Kidney (tissue), 14 donors: ENCODE data around the gene WWOX. TPM values are rescaled to one million over a fixed set of nuclear protein-coding genes. Genes with fewer than 3 reads are reported as not detected.

Experiments
- DNase-seq, 5 donors: peaks; one replicate each; pipeline ENCODE4 v3.0.0-alpha.2; 2013 to 2020
- FAIRE-seq: peaks from 2 replicates; lab custom pipeline; 2012; peaks lifted over from hg19 to GRCh38; lab: Jason Lieb, UNC
- H3K27ac ChIP-seq, 2 donors: one replicate each; pipeline ENCODE4 v1.7.0; 2013; ENCODE audit warnings: low read depth in 2 of 2, low read length in 2 of 2, inconsistent platforms in 1 of 2
- H3K27me3 ChIP-seq: one replicate; pipeline ENCODE4 v1.7.1; 2013; ENCODE audit warnings: low read length, inconsistent platforms; ENCODE audit not compliant: control insufficient read depth, insufficient read depth
- H3K36me3 ChIP-seq, 3 donors: one replicate each; pipeline versions ENCODE4 v1.7.0 to v1.7.1; 2013; ENCODE audit warnings: low read length in 3 of 3, control low read depth in 1 of 3, inconsistent platforms in 1 of 3; ENCODE audit not compliant: insufficient read depth in 3 of 3, control insufficient read depth in 2 of 3
- H3K4me1 ChIP-seq, 3 donors: one replicate each; pipeline versions ENCODE4 v1.7.0 to v1.7.1; 2013; ENCODE audit warnings: low read length in 3 of 3, inconsistent platforms in 1 of 3, low read depth in 1 of 3; ENCODE audit not compliant: control insufficient read depth in 2 of 3, insufficient read depth in 2 of 3
- H3K4me3 ChIP-seq, 3 donors: one replicate each; pipeline versions ENCODE4 v1.7.0 to v1.8.1; 2013; ENCODE audit warnings: low read length in 3 of 3, control low read depth in 1 of 3, inconsistent platforms in 1 of 3
- H3K9ac ChIP-seq, 3 donors: one replicate each; pipeline versions ENCODE4 v1.7.0 to v1.7.1; 2013; ENCODE audit warnings: low read length in 3 of 3, control low read depth in 1 of 3, inconsistent platforms in 1 of 3
- H3K9me3 ChIP-seq, 3 donors: one replicate each; pipeline versions ENCODE4 v1.7.0 to v1.7.1; 2013; ENCODE audit warnings: low read length in 3 of 3, control low read depth in 1 of 3, inconsistent platforms in 1 of 3; ENCODE audit not compliant: control insufficient read depth in 2 of 3, insufficient read depth in 1 of 3
- intact Hi-C: fragments of 100-400 bp; cut with DNase I; formaldehyde crosslinking; loops from one replicate; pipeline ENCODE4 v1.11.1; 2022
- polyA plus RNA-seq: library from polyadenylated mRNA; stranded (reverse); fragments of 350-450 nt; fragmentation: Illumina TruSeq; extraction: RNeasy Lipid Tissue Mini Kit (QIAGEN cat#74804); gene quantifications from one replicate; pipeline ENCODE4 v1.2.3, GENCODE V29; 2014; ENCODE audit warnings: low read depth, low replicate concordance; ENCODE audit not compliant: insufficient read depth
- total RNA-seq: library from RNA; stranded (reverse); fragmentation: NEBNext Ultra II Directional; extraction: Animal tissue kit (Norgen Biotek cat#: 25700); gene quantifications from one replicate; pipeline ENCODE4 v1.2.1, GENCODE V29; 2021
- TF ChIP-seq, protein P1 (sequence below): IDR thresholded peaks from 3 replicates; pipeline ENCODE4 v1.5.1; 2012; ENCODE audit warnings: mild to moderate bottlenecking, moderate library complexity, borderline replicate concordance; ENCODE audit not compliant: insufficient read depth; ENCODE audit errors: extremely low read depth
- donor health status: control.
- donor health status: control.
- donor health status: control.
- donor health status: control.
- donor health status: control.
- donor health status: DM: yes; HTN: yes; CAD: no.
- donor health status: Normal renal cell carcinoma (clear cell type).

WWOX gene
- total and polyA plus RNA-seq, 2 donors from 2014 or later = 22.5 to 30.3 TPM

DNA sequence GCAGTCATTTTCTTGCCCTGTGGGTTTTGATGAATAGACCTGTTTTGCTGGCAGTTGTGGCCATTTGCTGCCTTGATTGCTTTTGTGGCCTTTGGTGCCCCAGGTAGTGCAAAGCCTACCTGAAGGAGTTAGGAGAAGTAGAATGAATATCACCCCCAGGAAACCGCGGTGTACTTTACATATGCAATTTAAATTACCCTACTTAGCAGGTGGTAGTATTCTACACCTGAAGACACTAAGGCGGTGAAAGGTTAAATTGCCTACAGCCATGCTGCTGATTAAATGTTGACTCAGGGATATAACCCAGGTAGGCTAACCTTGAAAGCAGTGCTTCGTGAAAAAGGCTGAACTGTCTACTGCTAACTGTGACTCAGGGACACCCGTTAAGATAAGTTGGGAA, 27.2 kb upstream of the WWOX start:
- Histone ChIP-seq H3K27ac (no peak overlapping the region), H3K4me3 (no peak overlapping the region), H3K9ac (no peak overlapping the region), H3K4me1 (no peaks in the 10 kb centered on the region), H3K27me3 (no peaks in the 10 kb centered on the region), H3K9me3 (no peaks in the 10 kb centered on the region), H3K36me3 (no peaks in the 10 kb centered on the region)
- intact Hi-C loops = no loop called here
- TF ChIP-seq, protein P1, sequence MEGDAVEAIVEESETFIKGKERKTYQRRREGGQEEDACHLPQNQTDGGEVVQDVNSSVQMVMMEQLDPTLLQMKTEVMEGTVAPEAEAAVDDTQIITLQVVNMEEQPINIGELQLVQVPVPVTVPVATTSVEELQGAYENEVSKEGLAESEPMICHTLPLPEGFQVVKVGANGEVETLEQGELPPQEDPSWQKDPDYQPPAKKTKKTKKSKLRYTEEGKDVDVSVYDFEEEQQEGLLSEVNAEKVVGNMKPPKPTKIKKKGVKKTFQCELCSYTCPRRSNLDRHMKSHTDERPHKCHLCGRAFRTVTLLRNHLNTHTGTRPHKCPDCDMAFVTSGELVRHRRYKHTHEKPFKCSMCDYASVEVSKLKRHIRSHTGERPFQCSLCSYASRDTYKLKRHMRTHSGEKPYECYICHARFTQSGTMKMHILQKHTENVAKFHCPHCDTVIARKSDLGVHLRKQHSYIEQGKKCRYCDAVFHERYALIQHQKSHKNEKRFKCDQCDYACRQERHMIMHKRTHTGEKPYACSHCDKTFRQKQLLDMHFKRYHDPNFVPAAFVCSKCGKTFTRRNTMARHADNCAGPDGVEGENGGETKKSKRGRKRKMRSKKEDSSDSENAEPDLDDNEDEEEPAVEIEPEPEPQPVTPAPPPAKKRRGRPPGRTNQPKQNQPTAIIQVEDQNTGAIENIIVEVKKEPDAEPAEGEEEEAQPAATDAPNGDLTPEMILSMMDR = no peak
- FAIRE-seq (no peak), DNase-seq (no peak)

DNA sequence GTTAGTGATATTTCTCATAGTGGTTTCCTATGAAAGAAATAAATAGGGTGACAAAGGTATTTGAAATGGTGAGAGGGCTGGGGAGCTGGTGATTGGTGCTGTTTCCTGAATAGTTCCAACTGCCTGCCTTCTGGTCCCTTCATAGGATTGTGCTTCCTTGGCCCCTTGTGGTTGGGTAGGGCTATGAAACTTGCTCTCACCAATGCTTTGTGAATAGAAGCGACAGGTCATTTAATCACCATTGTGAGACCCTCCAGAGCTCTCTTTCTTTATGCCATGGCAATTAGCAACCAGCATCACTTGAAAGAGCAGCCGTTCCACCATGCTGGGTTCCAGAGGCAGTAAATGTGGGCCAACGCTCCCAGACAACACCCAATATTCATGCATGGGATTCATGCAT, 23.7 kb upstream of the WWOX start:
- no peak for DNase-seq
- Histone ChIP-seq H3K9ac (no peak overlapping the region), H3K36me3 (no peaks in the 10 kb centered on the region), H3K4me3 (no peak overlapping the region), H3K27me3 (no peaks in the 10 kb centered on the region), H3K9me3 (no peaks in the 10 kb centered on the region), H3K4me1 (no peaks in the 10 kb centered on the region), H3K27ac (no peak overlapping the region)
- FAIRE-seq = no peak
- TF ChIP-seq, protein P1 = no peak
- intact Hi-C loops = no loop called here

DNA sequence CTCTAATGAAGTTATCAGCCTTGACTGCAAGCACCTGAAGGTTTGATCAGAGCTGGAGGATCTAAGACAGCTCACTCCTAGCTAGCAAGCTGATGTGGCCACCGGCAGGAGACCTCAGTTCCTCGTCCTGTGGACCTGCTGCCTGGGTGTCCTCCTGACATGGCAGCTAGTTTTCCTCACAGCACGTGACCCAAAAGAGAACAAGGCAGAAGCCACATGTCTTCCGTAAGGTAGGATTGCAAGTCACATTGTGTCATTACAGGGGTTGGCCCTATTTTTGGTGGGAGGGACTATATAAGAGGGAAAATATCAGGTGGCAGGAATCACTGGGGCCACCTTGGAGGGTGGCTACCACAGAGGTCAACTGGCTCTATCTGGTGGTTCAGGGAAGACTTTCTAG, 18.1 kb upstream of the WWOX start:
- Histone ChIP-seq H3K9ac (no peak overlapping the region), H3K9me3 (no peaks in the 10 kb centered on the region), H3K27ac (no peak overlapping the region), H3K4me3 (no peak overlapping the region), H3K27me3 (no peaks in the 10 kb centered on the region), H3K4me1 (no peaks in the 10 kb centered on the region), H3K36me3 (no peaks in the 10 kb centered on the region)
- DNase-seq = no peak
- FAIRE-seq = no peak
- TF ChIP-seq, protein P1 = no peak
- intact Hi-C loops = no loop called here

DNA sequence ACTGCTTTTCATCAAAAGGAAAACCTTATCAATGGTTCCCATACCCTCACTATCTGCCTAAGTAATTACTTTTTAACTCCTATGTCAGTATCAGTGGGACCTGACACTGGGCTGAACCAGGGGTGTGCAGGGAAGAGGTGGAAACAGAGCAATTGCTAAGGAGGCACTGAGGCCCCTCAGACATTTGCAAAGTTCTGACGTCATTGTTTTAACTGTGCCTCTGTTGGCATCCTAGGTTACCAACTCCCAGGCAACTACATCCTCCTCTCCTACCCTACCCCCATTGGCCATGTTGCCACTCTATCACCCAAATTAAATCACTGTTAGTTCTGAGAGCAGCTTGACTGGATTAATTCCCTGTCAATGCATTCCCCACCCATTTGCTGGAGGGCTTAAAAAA, 8.0 kb upstream of the WWOX start:
- Histone ChIP-seq H3K9ac (no peak overlapping the region), H3K27ac (no peak overlapping the region), H3K9me3 (no peaks in the 10 kb centered on the region), H3K27me3 (no peaks in the 10 kb centered on the region), H3K4me3 (no peak overlapping the region), H3K36me3 (no peaks in the 10 kb centered on the region), H3K4me1 (no peaks in the 10 kb centered on the region)
- FAIRE-seq = no peak
- no peak for DNase-seq
- TF ChIP-seq, protein P1 = no peak
- intact Hi-C loops = no loop called here
